RKO (cell line): Measurements from ENCODE around the gene TAOK1.
"Not testable (repeated sequence)": the region's sequence is repeated elsewhere in the genome, so short reads cannot be mapped to it uniquely, and the experiment has no call there.

Experiments
- DNase-seq: peaks from one replicate; pipeline ENCODE4 v3.0.0-alpha.2; 2016; ENCODE audit warnings: low spot score

TAOK1 gene

DNA sequence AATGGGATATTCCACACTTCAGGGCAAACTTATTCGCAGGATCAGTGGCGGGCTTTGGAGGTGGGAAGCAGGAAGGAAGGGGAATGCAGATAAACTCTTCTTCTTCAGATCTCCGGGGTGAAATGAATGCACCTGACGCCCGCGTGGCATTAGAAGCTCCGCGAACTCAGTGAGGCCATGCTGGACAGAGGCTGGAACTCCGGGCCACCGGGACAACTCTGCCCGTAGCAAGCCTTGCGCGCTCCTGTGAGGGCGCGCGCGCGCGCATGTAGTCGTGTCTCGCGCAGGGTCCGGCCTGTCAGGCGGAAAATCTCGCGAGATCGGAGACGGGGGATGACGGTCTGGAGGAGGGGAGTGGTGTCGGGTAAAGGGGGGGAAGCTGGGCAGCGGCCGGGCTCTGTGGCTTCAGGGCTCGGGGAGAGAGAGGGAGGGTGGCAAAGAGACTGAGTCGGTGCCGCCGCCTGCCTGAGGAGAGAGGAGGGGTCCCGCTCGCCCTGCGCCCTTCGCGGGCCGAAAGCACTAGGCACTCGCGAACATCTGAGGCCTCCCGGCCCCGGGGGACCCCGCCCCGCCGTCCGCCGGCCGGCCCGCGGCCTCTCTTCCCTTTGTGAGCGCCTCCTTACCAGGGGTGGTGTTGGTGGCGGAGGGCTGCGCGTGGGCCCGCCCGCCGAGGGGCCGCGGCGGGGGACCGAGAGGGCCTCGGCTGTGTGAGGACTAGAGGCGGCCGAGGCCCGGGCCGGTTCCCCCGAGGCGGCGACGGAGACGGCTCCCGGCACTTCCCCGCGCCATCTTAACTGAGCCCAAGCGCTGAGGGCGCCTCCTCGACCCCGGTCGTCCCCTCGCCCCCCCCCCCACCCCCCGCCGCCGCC lies at the start of gene TAOK1:
Gene TAOK1, plus strand, starts transcription at position 382 of the 869 bp plus-strand sequence. CDS start 61,186 bp downstream, outside the sequence.
- peak; percentile 97 for DNase-seq

DNA sequence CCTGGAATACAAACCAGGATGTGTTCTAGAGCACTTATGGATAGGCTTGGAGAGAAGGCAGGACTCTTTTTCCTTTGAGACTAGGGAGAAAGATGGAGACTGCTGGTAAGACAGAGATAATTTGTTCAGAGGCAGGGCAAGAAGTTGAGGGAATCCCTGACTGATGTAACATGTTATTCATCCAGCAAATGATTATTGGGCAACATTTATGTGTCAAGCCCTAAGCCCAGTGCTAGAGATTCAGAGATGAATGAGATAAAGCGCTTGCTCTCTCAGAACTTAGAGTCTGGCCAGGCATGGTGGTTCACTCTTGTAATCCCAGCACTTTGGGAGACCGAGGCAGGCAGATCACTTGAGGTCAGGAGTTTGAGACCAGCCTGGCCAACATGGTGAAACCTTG lies 48.4 kb upstream of the TAOK1 start:
- no peak for DNase-seq

DNA sequence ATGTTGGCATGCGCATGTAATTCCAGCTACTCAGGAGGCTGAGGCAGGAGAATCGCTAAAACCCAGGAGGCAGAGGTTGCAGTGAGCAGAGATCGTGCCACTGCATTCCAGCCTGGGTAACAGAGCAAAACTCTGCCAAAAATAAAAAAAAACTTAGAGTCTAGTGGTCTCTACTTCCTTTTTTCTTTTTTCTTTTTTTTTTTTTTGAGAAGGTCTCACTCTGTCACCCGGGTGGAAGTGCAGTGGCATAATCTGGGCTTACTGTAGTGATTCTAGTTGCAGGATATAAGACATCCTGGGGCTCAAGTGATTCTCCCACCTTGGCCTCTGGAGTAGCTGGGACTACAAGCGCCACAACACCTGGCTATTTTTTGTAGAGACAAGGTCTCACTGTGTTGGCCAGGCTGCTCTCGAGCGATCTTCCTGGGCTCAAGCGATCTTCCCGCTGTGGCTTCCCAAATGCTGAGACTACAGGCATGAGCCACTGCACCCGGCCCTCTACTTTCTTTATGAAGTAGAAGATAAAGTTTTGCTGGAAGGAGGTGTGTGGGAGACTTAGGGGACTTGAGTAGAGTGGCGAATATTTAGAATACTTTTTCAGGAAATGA lies 47.9 kb upstream of the TAOK1 start:
- no peak for DNase-seq

DNA sequence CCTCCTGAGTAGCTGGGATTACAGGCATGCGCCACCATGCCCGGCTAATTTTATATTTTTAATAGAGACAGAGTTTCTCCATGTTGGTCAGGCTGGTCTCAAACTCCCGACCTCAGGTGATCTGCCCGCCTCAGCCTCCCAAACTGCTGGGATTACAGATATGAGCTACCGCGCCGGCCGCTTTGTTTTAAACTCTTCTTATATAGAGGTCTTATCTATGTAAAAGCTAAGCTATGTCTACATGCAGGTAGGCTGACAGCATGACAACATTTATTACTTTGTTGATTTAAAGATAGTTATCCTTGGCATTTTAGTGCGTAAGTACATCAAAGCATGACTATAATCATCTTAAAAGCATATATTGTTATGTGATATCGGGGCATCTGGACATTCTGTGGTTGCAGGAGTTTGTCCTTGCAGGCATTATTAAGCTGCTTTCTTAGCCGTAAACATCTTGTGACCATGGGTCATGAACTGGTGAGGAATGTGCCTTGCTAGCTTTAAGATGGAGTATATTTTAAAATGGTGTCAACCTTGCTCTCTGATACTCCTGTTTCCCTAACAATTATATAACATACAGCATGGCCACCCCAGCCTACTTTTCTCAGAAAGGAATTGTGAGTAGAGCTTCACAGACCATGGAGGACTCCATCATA lies 45.8 kb upstream of the TAOK1 start:
- no peak for DNase-seq

DNA sequence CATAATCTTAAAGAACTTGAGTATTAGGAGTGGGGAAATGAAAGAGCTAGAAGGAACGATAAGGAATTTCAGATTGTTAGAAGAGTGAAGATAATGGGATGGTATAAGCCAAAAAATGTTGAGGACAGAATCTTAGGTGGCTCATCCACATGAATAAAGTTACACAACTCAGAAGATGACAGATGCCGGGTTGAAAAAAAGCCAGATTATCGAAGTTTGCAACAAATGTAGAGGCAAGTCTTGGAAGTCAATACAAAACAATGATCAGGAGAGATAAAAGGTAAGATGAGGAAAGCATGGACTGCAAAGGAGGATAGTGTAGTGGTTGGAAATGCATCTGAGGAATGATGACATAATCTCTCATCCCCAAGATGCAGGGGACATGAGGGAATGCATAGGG lies 45.1 kb upstream of the TAOK1 start:
- DNase-seq, result no peak

DNA sequence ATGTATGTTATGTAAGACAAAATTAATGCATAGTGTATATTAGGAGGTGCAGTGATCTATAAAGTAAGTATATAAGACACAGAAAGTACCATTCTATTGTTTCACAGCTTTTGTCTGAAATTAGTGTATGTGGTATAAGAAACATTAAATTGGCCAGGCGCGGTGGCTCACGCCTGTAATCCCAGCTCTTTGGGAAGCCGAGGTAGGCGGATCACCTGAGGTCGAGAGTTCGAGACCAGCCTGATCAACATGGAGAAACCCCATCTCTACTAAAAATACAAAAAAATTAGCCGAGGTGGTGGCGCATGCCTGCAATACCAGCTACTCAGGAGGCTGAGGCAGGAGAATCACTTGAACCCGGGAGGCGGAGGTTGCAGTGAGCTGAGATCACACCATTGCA lies 44.7 kb upstream of the TAOK1 start:
- not testable (repeated sequence) for DNase-seq

DNA sequence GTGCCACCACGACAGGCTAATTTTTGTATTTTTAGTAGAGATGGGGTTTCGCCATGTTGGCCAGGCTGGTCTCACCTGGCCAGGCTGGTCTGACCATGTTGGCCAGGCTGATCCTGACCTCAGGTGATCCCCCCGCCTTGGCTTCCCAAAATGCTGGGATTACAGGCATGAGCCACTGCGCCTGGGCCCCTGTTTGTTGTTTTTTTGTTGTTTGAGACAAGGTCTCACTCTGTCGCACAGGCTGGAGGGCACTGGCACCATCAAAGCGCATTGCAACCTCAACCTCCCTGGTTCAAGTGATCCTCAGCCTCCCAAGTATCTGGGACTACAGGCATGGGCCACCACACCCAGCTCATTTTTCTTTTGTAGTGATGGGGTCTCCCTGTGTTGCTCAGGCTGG lies 43.7 kb upstream of the TAOK1 start:
- DNase-seq, result no peak

DNA sequence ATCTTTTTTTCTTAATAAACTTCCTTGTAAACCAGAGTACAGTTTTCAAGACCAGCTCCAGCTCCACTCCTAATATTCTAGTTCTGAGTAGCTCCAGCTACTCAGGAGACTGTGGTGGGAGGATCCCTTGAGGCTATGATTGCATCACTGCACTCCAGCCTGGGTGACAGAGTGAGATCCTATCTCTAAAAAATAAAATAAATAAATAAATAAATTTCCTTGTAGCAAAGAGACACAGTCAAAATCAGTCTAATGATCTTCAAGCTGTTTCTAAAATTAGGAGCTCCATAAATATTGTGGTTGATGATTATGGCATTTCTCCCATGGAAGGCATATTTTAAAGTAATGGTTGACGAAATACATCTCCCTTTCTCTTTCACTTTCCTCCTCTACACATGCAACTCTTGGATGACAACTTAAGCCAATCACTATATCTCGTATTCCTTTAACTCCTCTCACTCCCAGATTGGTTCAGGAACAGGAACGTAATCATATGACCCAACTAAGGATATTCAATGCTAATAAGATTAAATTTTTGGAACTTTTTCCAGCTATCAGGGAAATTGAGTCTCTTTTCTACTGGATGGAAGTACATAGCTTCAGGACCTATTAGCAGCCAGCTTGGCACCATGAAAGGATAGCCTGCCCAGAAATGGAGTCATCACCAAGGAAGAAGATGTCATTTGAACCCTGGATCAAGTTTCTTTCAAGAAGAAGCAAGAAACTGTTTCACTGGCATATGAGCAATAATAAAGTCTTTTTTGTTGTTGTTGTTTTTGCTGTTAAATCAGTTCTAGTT lies 42.1 kb upstream of the TAOK1 start:
- no peak for DNase-seq

DNA sequence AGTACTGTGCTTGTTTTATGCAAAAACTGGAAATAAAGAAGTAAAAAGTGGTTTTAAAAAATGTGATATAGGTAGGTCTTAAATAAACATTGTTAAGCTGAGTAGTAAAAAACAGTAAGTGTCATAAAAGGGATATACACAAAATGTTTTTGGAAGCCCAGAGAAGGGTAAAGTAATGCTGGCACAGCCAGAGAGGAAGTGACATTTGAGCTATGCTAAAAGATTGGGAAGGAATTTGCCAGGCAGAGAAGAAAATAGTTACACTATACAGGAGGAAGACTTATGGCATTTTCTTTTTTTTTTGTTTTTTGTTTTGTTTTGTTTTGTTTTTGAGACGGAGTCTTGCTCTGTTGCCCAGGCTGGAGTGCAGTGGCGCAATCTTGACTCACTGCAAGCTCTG lies 40.8 kb upstream of the TAOK1 start:
- no peak for DNase-seq

DNA sequence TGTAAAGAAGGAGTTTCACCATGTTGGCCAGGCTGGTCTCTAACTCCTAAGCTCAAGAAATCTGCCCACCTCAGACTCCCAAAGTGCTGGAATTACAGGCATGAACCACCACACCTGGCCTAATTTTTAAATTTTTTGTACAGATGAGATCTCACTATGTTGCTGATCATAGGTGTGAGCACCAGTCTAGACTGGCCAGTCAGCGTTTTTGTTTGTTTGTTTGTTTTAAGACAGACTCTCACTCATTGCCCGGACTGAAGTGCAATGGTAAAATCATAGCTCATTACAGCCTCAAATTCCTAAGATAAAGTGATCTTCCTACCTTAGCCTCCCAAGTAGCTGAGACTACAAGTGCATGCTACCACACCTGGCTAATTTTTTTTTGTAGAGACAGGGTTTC lies 38.0 kb upstream of the TAOK1 start:
- no peak for DNase-seq

DNA sequence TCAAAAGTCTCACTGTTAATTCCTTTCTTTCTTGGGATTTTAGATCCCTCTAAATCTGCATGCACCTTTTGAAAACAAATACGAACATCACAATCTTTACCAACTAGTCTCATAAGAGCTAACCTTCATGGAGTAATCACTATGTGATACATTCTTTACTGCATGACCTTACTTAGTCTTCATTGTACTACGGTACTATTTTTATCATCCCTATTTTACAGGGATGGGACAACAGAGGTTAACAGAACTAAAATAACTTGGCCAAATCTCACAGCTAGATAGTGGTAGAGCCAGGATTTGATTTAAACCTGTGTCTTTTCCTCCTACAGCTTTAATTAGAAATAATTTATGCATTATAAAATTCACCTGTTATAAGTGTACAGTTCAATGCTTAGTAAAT lies 32.9 kb upstream of the TAOK1 start:
- DNase-seq, result no peak

DNA sequence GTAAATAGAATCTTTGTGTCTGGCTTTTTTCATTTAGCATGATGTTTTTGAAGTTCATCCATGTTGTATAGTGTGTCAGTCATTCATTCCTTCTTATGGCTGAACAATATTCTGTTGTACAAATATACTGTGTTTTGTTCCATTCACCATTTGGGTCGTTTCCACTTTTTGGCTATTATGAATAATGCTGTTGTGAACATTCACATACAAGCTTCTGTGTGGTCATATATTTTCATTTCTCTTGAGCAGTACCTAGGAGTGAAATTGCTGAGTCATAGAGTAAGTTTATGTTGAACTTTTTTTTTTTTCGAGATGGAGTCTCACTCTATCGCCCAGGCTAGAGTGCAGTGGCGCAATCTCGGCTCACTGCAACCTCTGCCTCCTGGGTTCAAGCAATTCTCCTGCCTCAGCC lies 32.3 kb upstream of the TAOK1 start:
- no peak for DNase-seq

DNA sequence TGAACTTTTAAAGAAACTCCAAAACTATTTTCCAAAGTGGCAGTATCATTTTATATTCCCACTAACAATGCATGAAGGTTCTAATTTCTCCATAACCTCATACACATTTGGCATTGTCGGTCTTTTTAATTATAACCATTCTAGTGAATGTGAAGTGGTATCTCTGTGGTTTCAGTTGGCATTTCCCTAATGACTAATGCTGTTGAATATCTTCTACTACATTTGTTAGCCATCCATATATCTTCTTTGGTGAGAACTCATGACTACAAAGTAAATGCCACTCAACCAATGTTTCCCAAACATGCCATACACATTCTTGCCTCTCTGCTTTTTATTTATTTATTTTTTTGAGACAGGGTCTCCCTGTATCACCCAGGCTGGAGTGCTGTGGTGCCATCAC lies 31.7 kb upstream of the TAOK1 start:
- DNase-seq, result no peak

DNA sequence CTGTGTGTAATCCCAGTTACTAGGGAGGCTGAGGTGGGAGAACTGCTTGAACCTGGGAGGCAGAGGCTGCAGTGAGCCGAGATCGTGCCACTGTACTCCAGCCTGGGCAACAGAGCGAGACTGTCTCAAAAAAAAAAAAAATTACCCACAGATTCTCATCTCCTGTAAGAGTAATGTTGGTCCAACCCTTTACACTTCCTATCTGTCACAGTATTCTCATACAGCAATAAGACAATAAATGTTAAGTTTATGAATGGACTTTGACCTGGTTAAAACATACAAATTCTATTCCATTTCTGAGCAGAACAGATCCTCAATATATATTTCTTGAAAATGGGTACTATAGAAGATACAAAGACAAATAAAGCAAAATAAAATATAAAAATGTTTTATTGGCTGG lies 30.4 kb upstream of the TAOK1 start:
- DNase-seq, result no peak

DNA sequence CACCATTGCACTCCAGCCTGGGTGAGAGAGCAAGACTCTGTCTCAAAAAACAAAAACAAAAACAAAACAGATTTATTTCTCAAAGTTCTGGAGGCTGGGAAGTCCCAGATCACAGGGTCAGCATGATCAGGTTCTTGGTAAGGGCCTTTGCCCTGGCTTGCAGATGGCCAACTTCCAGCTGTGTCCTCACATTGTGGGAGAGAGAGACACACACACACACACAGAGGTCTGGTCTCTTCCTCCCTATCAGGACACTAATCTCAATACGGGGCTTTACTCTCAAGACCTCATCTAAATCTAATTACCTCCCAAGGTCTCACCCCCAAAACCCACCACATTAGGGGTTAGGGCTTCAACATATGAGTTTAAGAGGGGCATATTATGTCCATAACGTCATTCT lies 26.4 kb upstream of the TAOK1 start:
- DNase-seq, result no peak

DNA sequence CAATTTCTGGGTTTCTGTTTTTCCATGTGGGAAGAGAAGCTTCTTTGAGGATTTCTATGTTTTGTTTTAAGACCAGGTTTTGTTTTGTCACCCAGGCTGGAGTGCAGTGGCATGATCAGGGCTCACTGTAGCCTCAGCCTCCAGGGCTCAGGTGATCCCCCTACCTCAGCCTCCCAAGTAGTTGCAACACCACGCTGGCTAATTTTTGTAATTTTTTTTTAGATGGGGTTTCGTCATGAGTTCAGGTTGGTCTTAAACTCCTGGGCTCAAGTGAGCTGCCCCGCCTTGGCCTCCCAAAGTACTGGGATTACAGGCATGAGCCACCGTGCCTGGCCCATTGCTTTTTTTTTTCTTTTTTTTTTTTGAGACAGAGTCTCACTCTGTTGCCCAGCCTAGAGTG lies 25.5 kb upstream of the TAOK1 start:
- DNase-seq, result no peak

DNA sequence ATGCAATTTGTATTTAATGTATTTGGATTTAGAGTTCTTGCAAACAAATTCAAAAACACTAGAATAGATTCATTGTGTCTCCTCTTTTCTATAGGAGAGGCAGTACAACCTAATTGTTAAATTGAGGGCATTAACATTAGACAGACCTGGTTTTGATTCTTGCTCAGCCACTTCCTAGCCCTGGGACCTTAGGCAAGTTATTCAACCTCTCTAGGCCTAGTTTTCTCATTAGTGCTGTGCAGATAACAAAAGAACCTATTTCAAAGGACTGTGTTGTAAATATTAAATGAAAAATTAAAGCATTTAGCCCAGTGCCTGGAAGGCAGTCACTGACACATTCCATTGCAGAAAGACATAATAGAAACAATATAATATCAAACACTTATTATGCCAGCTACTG lies 22.0 kb upstream of the TAOK1 start:
- DNase-seq, result no peak

DNA sequence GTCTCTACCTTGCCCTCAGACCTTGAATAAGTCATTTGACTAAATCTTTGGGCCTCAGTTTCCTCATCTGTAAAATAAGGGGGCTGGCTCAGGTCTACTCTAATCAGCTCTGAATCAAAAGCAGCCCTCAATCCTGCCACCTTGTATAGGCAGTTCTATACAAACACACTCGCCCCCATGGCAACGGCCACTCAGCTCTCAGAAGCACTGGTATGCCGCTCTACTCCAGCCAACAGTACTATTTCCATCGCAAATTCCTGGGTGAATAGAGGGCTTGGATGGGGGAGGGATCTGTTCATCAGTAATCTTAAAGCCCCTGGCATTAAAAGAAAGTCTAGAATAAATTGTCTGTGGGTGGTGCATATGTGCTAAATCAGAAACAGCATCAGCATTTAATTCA lies 21.2 kb upstream of the TAOK1 start:
- no peak for DNase-seq

DNA sequence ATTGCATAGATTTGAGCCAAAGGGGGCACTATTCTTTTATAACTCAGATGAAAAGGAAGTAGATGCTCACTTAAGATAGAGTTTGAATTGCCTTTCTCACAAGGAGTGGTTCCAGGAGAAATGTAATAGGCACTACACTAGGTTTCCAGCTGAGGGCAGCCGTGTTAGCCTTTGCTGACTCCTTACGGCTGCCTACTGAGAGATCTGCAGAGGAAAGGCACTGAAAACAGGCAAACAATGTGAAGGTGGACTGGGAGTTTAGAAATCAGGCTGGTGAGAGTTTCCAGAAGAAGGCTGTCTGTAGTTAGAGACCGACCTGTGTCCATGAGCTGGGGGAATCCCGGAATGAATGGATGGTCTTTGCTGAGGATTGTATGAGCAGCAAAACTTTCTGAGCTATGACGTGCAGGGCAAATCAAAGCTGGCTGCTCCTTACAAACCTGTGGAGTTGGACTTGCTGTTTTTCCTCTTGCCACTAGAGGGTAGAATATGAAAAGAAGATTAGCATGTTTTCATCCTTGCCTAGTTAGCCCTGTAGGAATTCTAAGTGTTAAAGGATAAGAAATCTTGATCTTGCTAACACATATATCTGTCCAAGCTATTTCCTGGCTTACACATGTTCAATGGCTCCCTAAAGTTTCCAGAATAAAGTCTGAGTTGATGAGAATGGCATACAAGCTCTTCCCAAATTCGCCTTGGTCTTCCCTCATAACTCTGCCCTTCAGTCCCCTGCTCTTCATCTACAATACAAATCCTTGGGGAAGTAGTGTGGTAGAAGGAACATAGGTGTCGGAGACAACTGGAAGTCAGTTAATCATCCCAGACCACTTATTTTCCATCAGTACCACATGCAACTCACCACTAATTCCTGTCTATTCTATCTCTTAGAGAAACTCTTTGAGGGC lies 20.1 kb upstream of the TAOK1 start:
- DNase-seq, result peak; percentile 89

DNA sequence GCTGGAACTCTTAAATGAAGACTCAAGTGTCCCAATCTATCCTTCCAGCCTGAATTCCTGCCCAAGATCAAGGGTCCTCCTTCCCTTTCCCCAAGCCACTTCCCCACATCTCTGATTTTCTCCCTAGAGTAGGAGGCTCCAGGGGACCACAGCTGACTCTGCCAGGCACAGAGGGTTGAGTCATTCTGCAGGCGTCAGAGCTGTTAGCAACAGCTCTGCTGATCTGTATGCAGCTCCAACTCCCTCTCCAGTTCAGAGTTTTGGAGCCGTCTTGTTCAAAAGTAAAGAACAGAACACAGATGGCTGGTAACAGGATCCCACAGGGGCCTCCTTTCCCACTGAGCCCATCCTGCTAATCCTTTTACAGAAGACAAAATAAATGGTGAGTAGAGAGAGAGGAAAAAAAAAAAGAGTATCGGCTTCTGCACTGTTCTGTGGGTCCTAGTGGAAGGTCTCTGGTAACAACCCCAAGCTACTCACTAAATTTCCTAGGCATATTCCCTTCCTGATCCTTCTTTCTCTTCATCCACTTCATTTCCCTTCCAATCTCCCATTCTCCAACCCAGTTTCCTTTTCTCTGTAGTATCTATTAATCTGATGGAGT lies 13.4 kb upstream of the TAOK1 start:
- peak; percentile 77 for DNase-seq

DNA sequence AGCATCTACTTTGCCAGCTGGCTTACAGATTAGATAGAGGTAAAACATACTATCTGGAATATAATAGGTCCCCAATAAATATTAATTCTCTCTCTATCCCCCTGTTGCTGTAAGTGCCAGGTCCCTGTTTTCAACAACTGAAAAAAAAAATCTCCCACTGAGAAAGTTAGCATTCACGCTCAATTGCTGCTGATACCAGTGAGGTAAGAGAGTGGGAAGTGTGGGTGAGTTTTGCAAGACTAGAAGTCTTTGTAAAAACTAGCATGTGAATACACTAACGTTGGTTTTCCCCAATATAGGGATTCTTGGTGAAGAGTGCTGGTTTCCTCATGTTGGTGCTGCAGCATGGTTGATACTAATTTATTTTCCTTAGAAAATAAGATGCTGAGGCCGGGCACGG lies 11.7 kb upstream of the TAOK1 start:
- no peak for DNase-seq
